Endothelial cell (in vitro differentiated cells): ENCODE data around the gene PPP1R1C. TPM values are rescaled to one million over a fixed set of nuclear protein-coding genes. Genes with fewer than 3 reads are reported as not detected.
"Not testable (repeated sequence)": the region's sequence is repeated elsewhere in the genome, so short reads cannot be mapped to it uniquely, and the experiment has no call there.

Source experiments
- DNase-seq: peaks from one replicate; pipeline ENCODE4 v3.0.0; 2021; ENCODE audit warnings: low spot score
- H3K27ac Mint-ChIP-seq: one replicate; pipeline ENCODE4 v1.8.0; 2021; ENCODE audit warnings: mixed read lengths, inconsistent platforms; ENCODE audit not compliant: unreplicated experiment
- H3K27me3 Mint-ChIP-seq: one replicate; pipeline ENCODE4 v1.8.0; 2021; ENCODE audit warnings: mild to moderate bottlenecking, moderate library complexity, mixed read lengths, inconsistent platforms; ENCODE audit not compliant: unreplicated experiment
- H3K36me3 Mint-ChIP-seq: one replicate; pipeline ENCODE4 v1.8.0; 2021; ENCODE audit warnings: mild to moderate bottlenecking, low read depth, mixed read lengths, inconsistent platforms; ENCODE audit not compliant: unreplicated experiment
- H3K4me1 Mint-ChIP-seq: one replicate; pipeline ENCODE4 v1.8.0; 2021; ENCODE audit warnings: mild to moderate bottlenecking, mixed read lengths, inconsistent platforms; ENCODE audit not compliant: unreplicated experiment
- H3K4me3 Mint-ChIP-seq: one replicate; pipeline ENCODE4 v1.8.0; 2021; ENCODE audit warnings: mild to moderate bottlenecking, mixed read lengths, inconsistent platforms; ENCODE audit not compliant: unreplicated experiment
- H3K9me3 Mint-ChIP-seq: one replicate; pipeline ENCODE4 v1.8.0; 2021; ENCODE audit warnings: mixed read lengths, inconsistent platforms; ENCODE audit not compliant: unreplicated experiment
- total RNA-seq: library from RNA; stranded (reverse); fragmentation: NEBNext Ultra II Directional; extraction: Animal tissue kit (Norgen Biotek cat#: 25700); gene quantifications from one replicate; pipeline ENCODE4 v1.2.1, GENCODE V29; 2021; ENCODE audit not compliant: unreplicated experiment
- TF ChIP-seq, protein P1 (sequence below): fragments of 200-600 bp; sonication (generic); IDR thresholded peaks from one replicate; pipeline ENCODE4 v1.5.0; 2021; ENCODE audit warnings: antibody characterized with exemption; ENCODE audit not compliant: unreplicated experiment

PPP1R1C gene
- total RNA-seq, 1 donor from 2014 or later = 0.97 TPM

DNA sequence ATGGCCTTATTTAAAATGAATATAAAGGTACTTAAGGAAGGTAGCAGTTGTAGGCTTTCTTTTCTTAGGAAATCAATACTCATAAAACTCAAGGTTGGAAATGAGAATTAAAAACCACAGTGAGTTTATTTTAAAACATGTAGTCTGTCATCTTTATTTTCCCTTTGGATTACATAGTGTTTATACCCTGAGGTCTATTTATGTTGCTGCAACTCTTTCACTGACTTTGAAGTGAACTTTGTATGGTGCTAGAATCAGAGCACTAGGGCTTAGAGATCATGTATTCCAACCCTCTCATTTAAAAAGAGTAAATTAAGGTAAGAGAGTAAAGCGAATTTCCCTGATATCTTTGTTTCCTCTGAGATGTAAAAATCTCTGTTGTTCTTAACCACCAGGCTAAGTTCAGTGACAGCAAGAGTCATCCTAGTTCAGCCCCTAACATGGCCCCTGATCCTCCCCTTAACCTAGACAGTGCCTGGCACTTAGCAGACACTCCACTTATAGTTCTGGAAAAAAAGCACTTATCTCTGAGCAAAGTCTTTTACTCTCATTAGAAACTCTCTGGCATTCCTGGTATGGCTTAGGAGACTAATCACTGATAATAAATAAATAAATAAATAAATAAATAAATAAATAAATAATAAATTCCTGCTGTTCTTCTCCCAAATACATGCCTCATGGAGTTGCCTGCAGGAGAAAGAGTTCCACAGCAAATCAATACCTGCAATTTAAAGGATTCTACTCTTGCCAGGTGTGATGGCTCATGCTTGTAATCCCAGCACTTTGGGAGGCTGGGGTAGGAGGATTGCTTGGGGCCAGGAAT is 33.0 kb upstream of the PPP1R1C start:
- TF ChIP-seq, protein P1, sequence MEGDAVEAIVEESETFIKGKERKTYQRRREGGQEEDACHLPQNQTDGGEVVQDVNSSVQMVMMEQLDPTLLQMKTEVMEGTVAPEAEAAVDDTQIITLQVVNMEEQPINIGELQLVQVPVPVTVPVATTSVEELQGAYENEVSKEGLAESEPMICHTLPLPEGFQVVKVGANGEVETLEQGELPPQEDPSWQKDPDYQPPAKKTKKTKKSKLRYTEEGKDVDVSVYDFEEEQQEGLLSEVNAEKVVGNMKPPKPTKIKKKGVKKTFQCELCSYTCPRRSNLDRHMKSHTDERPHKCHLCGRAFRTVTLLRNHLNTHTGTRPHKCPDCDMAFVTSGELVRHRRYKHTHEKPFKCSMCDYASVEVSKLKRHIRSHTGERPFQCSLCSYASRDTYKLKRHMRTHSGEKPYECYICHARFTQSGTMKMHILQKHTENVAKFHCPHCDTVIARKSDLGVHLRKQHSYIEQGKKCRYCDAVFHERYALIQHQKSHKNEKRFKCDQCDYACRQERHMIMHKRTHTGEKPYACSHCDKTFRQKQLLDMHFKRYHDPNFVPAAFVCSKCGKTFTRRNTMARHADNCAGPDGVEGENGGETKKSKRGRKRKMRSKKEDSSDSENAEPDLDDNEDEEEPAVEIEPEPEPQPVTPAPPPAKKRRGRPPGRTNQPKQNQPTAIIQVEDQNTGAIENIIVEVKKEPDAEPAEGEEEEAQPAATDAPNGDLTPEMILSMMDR = no peak
- no peak overlapping the region for H3K27ac Mint-ChIP-seq
- H3K27me3 Mint-ChIP-seq = peaks cover 5% of the 10 kb centered on the region
- H3K4me3 Mint-ChIP-seq = no peak overlapping the region
- peaks cover 8% of the 10 kb centered on the region for H3K4me1 Mint-ChIP-seq
- H3K9me3 Mint-ChIP-seq = no peaks in the 10 kb centered on the region
- no peak for DNase-seq
- H3K36me3 Mint-ChIP-seq = no peaks in the 10 kb centered on the region

DNA sequence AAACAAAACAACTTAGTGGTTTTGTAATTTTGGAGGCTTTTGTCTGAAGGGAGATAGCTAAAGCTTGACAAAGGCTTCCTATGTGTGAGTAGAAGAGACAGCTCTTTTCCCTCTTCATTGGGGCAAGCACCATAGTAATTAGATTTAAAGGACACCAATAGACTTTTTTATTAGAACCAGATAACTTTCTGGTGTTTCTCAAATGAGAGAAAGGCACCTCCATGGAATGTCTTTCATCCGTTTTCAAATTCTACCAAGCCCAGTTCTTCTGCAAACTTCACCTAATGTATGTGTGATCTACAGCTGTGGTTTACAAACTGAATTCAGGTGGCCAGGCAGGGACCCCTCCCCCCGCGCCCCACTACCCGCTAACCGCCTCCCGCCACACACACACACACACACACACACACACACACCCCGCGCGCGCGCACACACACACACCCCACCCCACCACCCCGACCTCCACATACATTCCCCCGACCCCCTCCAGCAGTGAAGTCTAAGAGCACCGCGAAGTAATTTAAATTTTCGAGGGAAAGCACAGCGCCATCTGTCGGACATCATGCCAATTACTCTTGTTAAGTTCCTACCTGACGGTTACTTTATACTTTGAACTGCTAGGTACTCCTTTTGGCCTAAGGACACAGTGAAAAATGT is 31.6 kb upstream of the PPP1R1C start:
- Mint-ChIP-seq H3K27ac (no peak overlapping the region), H3K4me1 (peaks cover 8% of the 10 kb centered on the region), H3K9me3 (no peaks in the 10 kb centered on the region), H3K4me3 (peak overlapping the region; percentile 93), H3K27me3 (peaks cover 2% of the 10 kb centered on the region), H3K36me3 (no peaks in the 10 kb centered on the region)
- TF ChIP-seq, protein P1 = peak; percentile 71
- DNase-seq = peak; percentile 58

DNA sequence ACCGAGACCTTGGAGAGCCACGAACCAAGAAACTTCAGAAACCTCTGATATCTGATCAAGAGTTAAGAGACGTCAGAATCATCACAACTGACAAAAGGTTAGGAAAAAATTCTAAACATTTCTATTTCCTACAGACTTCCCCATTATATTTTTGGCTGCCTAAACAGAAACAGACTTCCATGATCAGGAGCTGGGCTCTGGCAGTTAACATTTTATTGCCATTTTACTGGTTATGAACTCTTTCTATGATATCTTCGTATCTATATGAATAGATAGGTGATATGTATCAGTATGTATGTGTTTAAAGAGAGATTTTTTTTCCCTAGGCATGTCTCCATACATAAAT is 31.1 kb upstream of the PPP1R1C start:
- TF ChIP-seq, protein P1 = no peak
- Mint-ChIP-seq H3K36me3 (no peaks in the 10 kb centered on the region), H3K9me3 (no peaks in the 10 kb centered on the region), H3K4me1 (peaks cover 8% of the 10 kb centered on the region), H3K27ac (no peak overlapping the region), H3K4me3 (no peak overlapping the region), H3K27me3 (peaks cover 2% of the 10 kb centered on the region)
- no peak for DNase-seq

DNA sequence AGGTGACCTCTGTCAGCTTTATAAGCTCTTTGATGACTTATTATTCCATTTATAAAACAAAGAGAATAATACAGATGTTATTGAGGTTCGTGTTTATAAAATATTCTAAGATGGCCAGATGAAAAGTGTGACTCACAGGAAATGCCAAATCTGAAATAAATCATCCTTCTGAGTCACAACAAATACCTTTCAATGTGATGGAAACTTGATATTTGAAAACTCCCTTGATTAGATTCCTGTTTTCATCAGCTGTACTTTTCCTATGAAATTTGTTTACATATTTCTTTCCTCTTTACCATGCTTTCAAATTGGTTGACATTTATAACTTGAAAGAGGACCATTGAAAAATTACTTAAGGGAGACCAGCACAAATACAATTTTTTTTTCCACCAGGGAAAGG is 30.6 kb upstream of the PPP1R1C start:
- peaks cover 2% of the 10 kb centered on the region for H3K27me3 Mint-ChIP-seq
- H3K9me3 Mint-ChIP-seq = no peaks in the 10 kb centered on the region
- no peak for DNase-seq
- H3K4me1 Mint-ChIP-seq = peaks cover 8% of the 10 kb centered on the region
- TF ChIP-seq, protein P1 = no peak
- H3K27ac Mint-ChIP-seq = no peak overlapping the region
- no peak overlapping the region for H3K4me3 Mint-ChIP-seq
- no peaks in the 10 kb centered on the region for H3K36me3 Mint-ChIP-seq

DNA sequence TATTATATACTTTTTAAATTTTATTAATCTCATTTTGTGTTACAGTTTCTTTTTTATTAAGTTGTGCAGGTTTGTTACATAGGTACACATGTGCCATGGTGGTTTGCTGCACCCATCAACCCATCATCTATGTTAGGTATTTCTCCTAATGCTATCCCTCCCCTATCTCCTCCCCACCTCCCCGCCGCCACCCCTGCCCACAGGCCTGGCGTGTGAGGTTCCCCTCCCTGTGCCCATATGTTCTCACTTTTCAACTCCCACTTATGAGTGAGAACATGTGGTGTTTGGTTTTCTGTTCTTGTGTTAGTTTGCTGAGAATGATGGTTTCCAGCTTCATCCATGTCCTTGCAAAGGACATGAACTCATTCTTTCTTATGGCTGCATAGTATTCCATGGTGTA is 29.8 kb upstream of the PPP1R1C start:
- not testable (repeated sequence) for DNase-seq, H3K27me3 Mint-ChIP-seq, H3K4me3 Mint-ChIP-seq, H3K4me1 Mint-ChIP-seq, H3K27ac Mint-ChIP-seq, H3K36me3 Mint-ChIP-seq, H3K9me3 Mint-ChIP-seq
